UCSD-AML1 (cell line): ENCODE data around the gene SYNGR2.
"Not testable (repeated sequence)": the region's sequence is repeated elsewhere in the genome, so short reads cannot be mapped to it uniquely, and the experiment has no call there.

Experiments
- DNase-seq: peaks from one replicate; lab custom pipeline; 2025; ENCODE audit not compliant: unreplicated experiment; lab: John Stamatoyannopoulos, UW

The SYNGR2 gene

GRCh38 chr17:78170692-78171590, 2.6 kb downstream of the SYNGR2 start:
- no peak for DNase-seq

- not testable (repeated sequence) for DNase-seq
These were observed 3.3 kb downstream of the SYNGR2 start for GRCh38 chr17:78171591-78172248.

GRCh38 chr17:78172249-78173051, 4.1 kb downstream of the SYNGR2 start:
- no peak for DNase-seq

- DNase-seq = no peak
These were observed 4.8 kb downstream of the SYNGR2 start for GRCh38 chr17:78173097-78173715.

GRCh38 chr17:78174346-78174869, 6.0 kb downstream of the SYNGR2 start:
- DNase-seq = no peak

- DNase-seq = no peak
These were observed 6.7 kb downstream of the SYNGR2 start for GRCh38 chr17:78174870-78175642.

- no peak for DNase-seq
These were observed 7.2 kb downstream of the SYNGR2 start for GRCh38 chr17:78175643-78175981.

- peak; percentile 68 for DNase-seq
These were observed 8.2 kb downstream of the SYNGR2 start for GRCh38 chr17:78176548-78177025.

GRCh38 chr17:78179372-78179771, 11.0 kb downstream of the SYNGR2 start:
- no peak for DNase-seq

GRCh38 chr17:78180083-78180482, 11.7 kb downstream of the SYNGR2 start:
- no peak for DNase-seq

GRCh38 chr17:78180508-78180907, 12.1 kb downstream of the SYNGR2 start:
- no peak for DNase-seq

GRCh38 chr17:78182504-78182903, 14.1 kb downstream of the SYNGR2 start:
- DNase-seq = no peak

- no peak for DNase-seq
These were observed 15.5 kb downstream of the SYNGR2 start for GRCh38 chr17:78183916-78184315.

GRCh38 chr17:78184351-78184750, 16.0 kb downstream of the SYNGR2 start:
- DNase-seq = no peak

GRCh38 chr17:78184868-78185267, 16.5 kb downstream of the SYNGR2 start:
- DNase-seq = no peak

- DNase-seq = peak; percentile 47
These were observed 17.8 kb downstream of the SYNGR2 start for GRCh38 chr17:78185981-78186691.

- peak; percentile 98 for DNase-seq
These were observed 18.6 kb downstream of the SYNGR2 start, which contains the start of the genes AFMID and TK1 for GRCh38 chr17:78186692-78187595. TSS of gene AFMID (plus strand) at chr17:78187362. CDS start at chr17:78187371, 9 bp downstream. TSS of gene TK1 (minus strand) at chr17:78187052. CDS start at chr17:78186994, 58 bp downstream.

GRCh38 chr17:78196716-78197115, 28.3 kb downstream of the SYNGR2 start:
- no peak for DNase-seq
